Suprapubic skin (tissue), 4 donors: Measurements from ENCODE around the gene FYN.

Experiments
- CTCF ChIP-seq, 2 donors: fragments of 200-600 bp in 1 of 2; fragments of 450-650 bp in 1 of 2; sonication (generic) in 1 of 2; IDR thresholded peaks; one replicate each; pipeline ENCODE4 v1.5.1; 2016 to 2019; ENCODE audit warnings: antibody characterized with exemption in 2 of 2, mild to moderate bottlenecking in 1 of 2, moderate library complexity in 1 of 2
- EP300 ChIP-seq: sonication (generic); formaldehyde crosslinking; IDR thresholded peaks from one replicate; pipeline ENCODE4 v1.6.1; 2017; ENCODE audit warnings: antibody characterized with exemption
- POLR2AphosphoS5 ChIP-seq, 3 donors: sonication (generic); formaldehyde crosslinking; IDR thresholded peaks; one replicate each; pipeline ENCODE4 v1.6.1; 2017; ENCODE audit warnings: antibody characterized with exemption in 3 of 3

- TF ChIP-seq CTCF (IDR thresholded peaks at IDR 0.05) (no peak), POLR2AphosphoS5 (IDR thresholded peaks at IDR 0.05) (no peak), EP300 (no peak)
These were observed 21.7 kb upstream of the FYN start for GRCh38 chr6:111894951-111895350.
